Sigmoid colon (tissue), 4 donors: ENCODE results near the gene IL10RA.

Source experiments
- POLR2AphosphoS5 ChIP-seq, 4 donors: sonication (generic); formaldehyde crosslinking; IDR thresholded peaks; one replicate each; pipeline ENCODE4 v1.6.1; 2017; ENCODE audit warnings: antibody characterized with exemption in 4 of 4
- TF ChIP-seq, protein P1 (sequence below), 4 experiments: fragments of 450-650 bp in 3 of 4; fragments of 200-600 bp in 1 of 4; IDR thresholded peaks; one replicate each; pipeline ENCODE4 v1.5.1; 2016 to 2019; ENCODE audit warnings: antibody characterized with exemption in 4 of 4, mild to moderate bottlenecking in 3 of 4, moderate library complexity in 2 of 4

DNA sequence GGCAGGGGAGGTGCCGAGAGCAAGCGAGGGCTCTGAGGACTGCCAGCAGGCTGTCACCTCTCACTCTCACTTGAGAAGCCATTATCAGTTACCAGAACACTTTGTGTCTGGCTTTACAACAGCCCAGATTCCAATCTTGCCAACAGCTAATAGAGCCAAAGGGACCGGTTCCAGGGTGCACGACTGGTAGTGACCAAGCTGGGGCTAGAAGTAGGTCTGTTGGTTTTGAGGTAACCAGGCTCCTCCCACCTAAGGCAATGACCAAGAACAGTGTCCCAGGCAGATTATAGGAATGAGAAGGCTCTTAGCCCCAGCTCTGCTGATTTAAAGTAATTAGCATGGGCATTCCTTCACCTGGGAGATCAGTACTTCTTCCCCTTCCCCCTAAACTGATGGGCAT is 7.2 kb upstream of the IL10RA start:
- no peak for TF ChIP-seq POLR2AphosphoS5 (IDR thresholded peaks at IDR 0.05)
- TF ChIP-seq, protein P1, sequence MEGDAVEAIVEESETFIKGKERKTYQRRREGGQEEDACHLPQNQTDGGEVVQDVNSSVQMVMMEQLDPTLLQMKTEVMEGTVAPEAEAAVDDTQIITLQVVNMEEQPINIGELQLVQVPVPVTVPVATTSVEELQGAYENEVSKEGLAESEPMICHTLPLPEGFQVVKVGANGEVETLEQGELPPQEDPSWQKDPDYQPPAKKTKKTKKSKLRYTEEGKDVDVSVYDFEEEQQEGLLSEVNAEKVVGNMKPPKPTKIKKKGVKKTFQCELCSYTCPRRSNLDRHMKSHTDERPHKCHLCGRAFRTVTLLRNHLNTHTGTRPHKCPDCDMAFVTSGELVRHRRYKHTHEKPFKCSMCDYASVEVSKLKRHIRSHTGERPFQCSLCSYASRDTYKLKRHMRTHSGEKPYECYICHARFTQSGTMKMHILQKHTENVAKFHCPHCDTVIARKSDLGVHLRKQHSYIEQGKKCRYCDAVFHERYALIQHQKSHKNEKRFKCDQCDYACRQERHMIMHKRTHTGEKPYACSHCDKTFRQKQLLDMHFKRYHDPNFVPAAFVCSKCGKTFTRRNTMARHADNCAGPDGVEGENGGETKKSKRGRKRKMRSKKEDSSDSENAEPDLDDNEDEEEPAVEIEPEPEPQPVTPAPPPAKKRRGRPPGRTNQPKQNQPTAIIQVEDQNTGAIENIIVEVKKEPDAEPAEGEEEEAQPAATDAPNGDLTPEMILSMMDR (IDR thresholded peaks at IDR 0.05), result no peak
